Liver (tissue), 9 donors: ENCODE measurements around the gene BANK1. TPM values are rescaled to one million over a fixed set of nuclear protein-coding genes. Genes with fewer than 3 reads are reported as not detected.

ENCODE experiments used
- DNase-seq: peaks from one replicate; pipeline ENCODE4 v3.0.0-alpha.2; 2017; ENCODE audit warnings: low spot score
- H3K27ac ChIP-seq, 2 donors: one replicate each; pipeline ENCODE4 v1.7.0; 2013; ENCODE audit warnings: inconsistent platforms in 2 of 2, low read length in 2 of 2, control low read depth in 1 of 2, low read depth in 1 of 2, mild to moderate bottlenecking in 1 of 2
- H3K27me3 ChIP-seq, 4 donors: one replicate each; pipeline versions ENCODE4 v1.6.1 to v1.7.0; 2013; ENCODE audit warnings: low read length in 3 of 4, inconsistent platforms in 1 of 4, mild to moderate bottlenecking in 1 of 4, moderate library complexity in 1 of 4; ENCODE audit not compliant: control insufficient read depth in 4 of 4, insufficient read depth in 4 of 4
- H3K36me3 ChIP-seq, 4 donors: one replicate each; pipeline versions ENCODE4 v1.6.1 to v1.7.0; 2013; ENCODE audit warnings: low read length in 3 of 4, mild to moderate bottlenecking in 3 of 4, low read depth in 1 of 4, moderate library complexity in 1 of 4; ENCODE audit not compliant: control insufficient read depth in 4 of 4, insufficient read depth in 3 of 4
- H3K4me1 ChIP-seq, 4 donors: one replicate each; pipeline versions ENCODE4 v1.6.1 to v1.7.0; 2013; ENCODE audit warnings: low read length in 3 of 4, mild to moderate bottlenecking in 3 of 4, moderate library complexity in 1 of 4; ENCODE audit not compliant: control insufficient read depth in 4 of 4, insufficient read depth in 4 of 4
- H3K4me3 ChIP-seq, 3 donors: one replicate each; pipeline versions ENCODE4 v1.6.1 to v1.7.0; 2013; ENCODE audit warnings: low read length in 3 of 3, control low read depth in 1 of 3, low read depth in 1 of 3, mild to moderate bottlenecking in 1 of 3
- H3K9ac ChIP-seq, 2 donors: one replicate each; pipeline ENCODE4 v1.7.0; 2013; ENCODE audit warnings: low read length in 2 of 2, mild to moderate bottlenecking in 2 of 2, moderate library complexity in 2 of 2, control low read depth in 1 of 2, low read depth in 1 of 2
- H3K9me3 ChIP-seq, 4 donors: one replicate each; pipeline versions ENCODE4 v1.6.1 to v1.7.0; 2013; ENCODE audit warnings: low read length in 3 of 4; ENCODE audit not compliant: control insufficient read depth in 4 of 4
- ATF3 ChIP-seq: IDR thresholded peaks from 2 replicates; pipeline ENCODE4 v1.6.1; 2016; ENCODE audit warnings: antibody characterized with exemption
- CTCF ChIP-seq: fragments of 150-350 bp; IDR thresholded peaks from 2 replicates; pipeline ENCODE4 v1.5.1; 2017; ENCODE audit warnings: improper control_type of control experiment, low read depth, low read length; ENCODE audit not compliant: missing input control
- EGR1 ChIP-seq, 2 donors: IDR thresholded peaks; 2 replicates each; pipeline ENCODE4 v1.6.1; 2016 to 2018; ENCODE audit warnings: antibody characterized with exemption in 2 of 2, low read depth in 2 of 2
- FOXA1 ChIP-seq: IDR thresholded peaks from 2 replicates; pipeline ENCODE4 v1.6.1; 2016; ENCODE audit warnings: antibody characterized with exemption
- FOXA2 ChIP-seq: IDR thresholded peaks from 2 replicates; pipeline ENCODE4 v1.6.1; 2016; ENCODE audit warnings: antibody characterized with exemption
- GABPA ChIP-seq, 2 donors: IDR thresholded peaks in 1 of 2; conservative IDR thresholded peaks in 1 of 2; 2 replicates each; pipeline ENCODE4 v1.6.1; 2016; ENCODE audit warnings: antibody characterized with exemption in 2 of 2, mild to moderate bottlenecking in 1 of 2, moderate library complexity in 1 of 2
- HNF4A ChIP-seq, 2 donors: conservative IDR thresholded peaks; 2 replicates each; pipeline ENCODE4 v1.6.1; 2016; ENCODE audit warnings: antibody characterized with exemption in 2 of 2, mild to moderate bottlenecking in 2 of 2
- HNF4G ChIP-seq: IDR thresholded peaks from 2 replicates; pipeline ENCODE4 v1.6.1; 2016; ENCODE audit warnings: antibody characterized with exemption
- JUND ChIP-seq, 2 donors: IDR thresholded peaks; 2 replicates each; pipeline ENCODE4 v1.6.1; 2016; ENCODE audit warnings: antibody characterized with exemption in 2 of 2
- MAX ChIP-seq: IDR thresholded peaks from 2 replicates; pipeline ENCODE4 v1.6.1; 2016; ENCODE audit warnings: antibody characterized with exemption
- NR2F2 ChIP-seq: IDR thresholded peaks from 2 replicates; pipeline ENCODE4 v1.6.1; 2016; ENCODE audit warnings: antibody characterized with exemption
- RAD21 ChIP-seq, 2 donors: IDR thresholded peaks; 2 replicates each; pipeline ENCODE4 v1.6.1; 2016; ENCODE audit warnings: antibody characterized with exemption in 2 of 2, mild to moderate bottlenecking in 2 of 2
- REST ChIP-seq: IDR thresholded peaks from 2 replicates; pipeline ENCODE4 v1.6.1; 2016; ENCODE audit warnings: antibody characterized with exemption, mild to moderate bottlenecking
- RXRA ChIP-seq, 2 donors: IDR thresholded peaks; 2 replicates each; pipeline ENCODE4 v1.6.1; 2017 to 2018; ENCODE audit warnings: antibody characterized with exemption in 2 of 2, mild to moderate bottlenecking in 1 of 2
- SP1 ChIP-seq: IDR thresholded peaks from 2 replicates; pipeline ENCODE4 v1.6.1; 2018; ENCODE audit warnings: antibody characterized with exemption, mild to moderate bottlenecking
- TAF1 ChIP-seq: conservative IDR thresholded peaks from 2 replicates; pipeline ENCODE4 v1.6.1; 2016; ENCODE audit warnings: antibody characterized with exemption, mild to moderate bottlenecking
- YY1 ChIP-seq: IDR thresholded peaks from 2 replicates; pipeline ENCODE4 v1.6.1; 2016; ENCODE audit warnings: antibody characterized with exemption, mild to moderate bottlenecking
- ZBTB33 ChIP-seq: IDR thresholded peaks from 2 replicates; pipeline ENCODE4 v1.6.1; 2016; ENCODE audit warnings: antibody characterized with exemption
- WGBS: extraction: QIAGEN DNeasy Blood & Tissue Kit; methylation state at CpG from one replicate; pipeline ENCODE4 v1.1.7; 2013; 5-methylcytosine and 5-hydroxymethylcytosine counted together
- polyA plus RNA-seq, 2 donors: library from polyadenylated mRNA; stranded (reverse) in 1 of 2; unstranded in 1 of 2; fragments of 200-250 nt in 1 of 2; fragments of >200 nt in 1 of 2; fragmentation: Nextera tagmentation in 1 of 2; extraction: Ambion mirVana in 1 of 2; gene quantifications; one replicate each; pipeline versions ENCODE4 v1.2.1 to v1.2.3, GENCODE V29; 2013 to 2015
- total RNA-seq, 2 donors: library from RNA; depleted of rRNA; stranded (reverse); fragments of >200 nt; gene quantifications; one replicate each; pipeline ENCODE4 v1.2.3, GENCODE V29; 2014
- donor health status: healthy.
- donor health status: healthy.
- donor health status: healthy.
- donor health status: healthy.
- donor health status: healthy.

BANK1 gene
- total and polyA plus RNA-seq, 4 donors: 0.06 to 1.7 (median 0.35) TPM

GRCh38 chr4:101801958-101802357 is 11.4 kb downstream of the BANK1 start:
- no peaks in the 10 kb centered on the region for H3K36me3 ChIP-seq
- no peak overlapping the region for H3K4me3 ChIP-seq
- TF ChIP-seq HNF4G (no peak), NR2F2 (no peak), RAD21 (IDR thresholded peaks at IDR 0.05) (no peak), YY1 (no peak), ATF3 (no peak), CTCF (no peak), JUND (IDR thresholded peaks at IDR 0.05) (no peak), MAX (no peak), SP1 (no peak), FOXA1 (no peak), TAF1 (no peak), RXRA (IDR thresholded peaks at IDR 0.05) (no peak), REST (no peak), EGR1 (IDR thresholded peaks at IDR 0.05; ENCODE audit: low read depth in 2 of 2) (no peak)
- WGBS: 54% methylated on average over 3 of the region's 3 CpGs
- no peak for DNase-seq
- no peaks in the 10 kb centered on the region for H3K4me1 ChIP-seq
- no peaks in the 10 kb centered on the region for H3K27me3 ChIP-seq
- H3K9ac ChIP-seq: no peak overlapping the region
- no peaks in the 10 kb centered on the region for H3K9me3 ChIP-seq
- H3K27ac ChIP-seq: no peak overlapping the region

- H3K9me3 ChIP-seq: no peaks in the 10 kb centered on the region
- no peaks in the 10 kb centered on the region for H3K36me3 ChIP-seq
- no peak for TF ChIP-seq EGR1 (IDR thresholded peaks at IDR 0.05; ENCODE audit: low read depth in 2 of 2)
- no peak overlapping the region for H3K9ac ChIP-seq
- H3K4me1 ChIP-seq: no peaks in the 10 kb centered on the region
- H3K27ac ChIP-seq: no peak overlapping the region
- DNase-seq: no peak
- WGBS: 78% methylated on average over 2 of the region's 2 CpGs
- no peak overlapping the region for H3K4me3 ChIP-seq
- H3K27me3 ChIP-seq: no peaks in the 10 kb centered on the region
Observed at GRCh38 chr4:101806914-101807313, 16.4 kb downstream of the BANK1 start.

GRCh38 chr4:101807351-101807750 is 16.8 kb downstream of the BANK1 start:
- H3K27ac ChIP-seq: no peak overlapping the region
- no peaks in the 10 kb centered on the region for H3K27me3 ChIP-seq
- H3K4me1 ChIP-seq: no peaks in the 10 kb centered on the region
- no peak for DNase-seq
- no peaks in the 10 kb centered on the region for H3K9me3 ChIP-seq
- H3K4me3 ChIP-seq: no peak overlapping the region
- no peak overlapping the region for H3K9ac ChIP-seq
- WGBS: 63% methylated on average over 2 of the region's 2 CpGs
- H3K36me3 ChIP-seq: no peaks in the 10 kb centered on the region
- TF ChIP-seq ZBTB33 (no peak), RXRA (IDR thresholded peaks at IDR 0.05) (no peak), FOXA2 (no peak), RAD21 (IDR thresholded peaks at IDR 0.05) (no peak), FOXA1 (no peak), JUND (IDR thresholded peaks at IDR 0.05) (no peak), YY1 (no peak), ATF3 (no peak), MAX (no peak), EGR1 (IDR thresholded peaks at IDR 0.05; ENCODE audit: low read depth in 2 of 2) (no peak), SP1 (no peak), GABPA (IDR thresholded peaks at IDR 0.05 in 1 of 2, conservative IDR thresholded peaks at IDR 0.05 in 1 of 2) (no peak), NR2F2 (no peak), HNF4A (conservative IDR thresholded peaks at IDR 0.05) (no peak)
